Anterior cingulate cortex (tissue), 58 donors: Measurements from ENCODE around the gene CGREF1.
A peak's percentile ranks its signal among the peaks of the same experiment; 100 is the strongest.
"Not testable (repeated sequence)": the region's sequence is repeated elsewhere in the genome, so short reads cannot be mapped to it uniquely, and the experiment has no call there.

Experiments used
- DNase-seq, 58 donors: peaks; one replicate each; lab custom pipeline; 2025; lab: John Stamatoyannopoulos, UW

Gene CGREF1

DNA sequence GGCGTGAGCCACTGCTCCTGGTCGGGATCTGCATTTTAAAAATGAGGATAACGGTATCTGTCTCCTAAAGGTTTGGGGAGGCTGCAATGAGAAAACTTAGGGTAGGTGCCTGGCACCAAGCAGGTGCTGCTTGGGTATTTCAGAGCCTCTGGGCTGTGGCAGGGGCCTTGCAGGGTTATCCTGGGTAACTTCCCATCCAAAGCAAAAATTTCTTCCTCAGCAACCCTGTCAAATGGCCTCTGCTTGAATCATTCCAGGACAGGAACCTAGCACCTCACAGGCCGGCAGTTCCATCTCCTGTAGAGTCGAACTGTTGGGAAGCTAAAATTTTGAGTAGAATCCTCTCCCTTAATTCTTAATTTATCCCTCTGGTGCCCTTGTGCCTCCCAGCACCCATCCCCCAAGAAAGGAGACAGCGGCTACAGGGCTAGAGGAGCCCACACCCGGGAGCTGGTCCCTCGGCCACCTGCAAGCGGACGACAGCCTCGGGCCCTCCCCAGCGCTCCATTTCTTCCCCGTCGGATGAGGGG, 868 bp downstream of the CGREF1 start:
- peak in 3 of 58 donors; percentile 16 to 34 (median 18) for DNase-seq

DNA sequence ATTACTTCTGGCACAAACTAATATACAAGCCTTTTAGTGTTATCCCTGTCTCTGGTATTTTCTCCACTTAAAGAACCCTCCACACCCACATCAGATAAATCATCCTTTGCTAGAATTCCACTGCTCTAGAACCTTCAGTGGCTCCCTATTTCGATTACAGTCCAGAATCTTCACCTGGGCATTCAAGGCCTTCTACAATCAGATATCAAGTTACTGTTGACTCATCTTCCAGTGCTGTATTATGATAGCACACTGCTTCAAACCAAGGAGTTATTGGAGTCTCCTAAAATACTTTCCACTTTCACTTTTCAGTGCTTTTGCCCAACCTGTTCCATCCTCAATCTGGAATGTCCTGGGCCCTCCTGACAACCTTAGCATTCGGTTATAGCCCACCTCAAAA, 3.4 kb downstream of the CGREF1 start:
- no peak for DNase-seq

DNA sequence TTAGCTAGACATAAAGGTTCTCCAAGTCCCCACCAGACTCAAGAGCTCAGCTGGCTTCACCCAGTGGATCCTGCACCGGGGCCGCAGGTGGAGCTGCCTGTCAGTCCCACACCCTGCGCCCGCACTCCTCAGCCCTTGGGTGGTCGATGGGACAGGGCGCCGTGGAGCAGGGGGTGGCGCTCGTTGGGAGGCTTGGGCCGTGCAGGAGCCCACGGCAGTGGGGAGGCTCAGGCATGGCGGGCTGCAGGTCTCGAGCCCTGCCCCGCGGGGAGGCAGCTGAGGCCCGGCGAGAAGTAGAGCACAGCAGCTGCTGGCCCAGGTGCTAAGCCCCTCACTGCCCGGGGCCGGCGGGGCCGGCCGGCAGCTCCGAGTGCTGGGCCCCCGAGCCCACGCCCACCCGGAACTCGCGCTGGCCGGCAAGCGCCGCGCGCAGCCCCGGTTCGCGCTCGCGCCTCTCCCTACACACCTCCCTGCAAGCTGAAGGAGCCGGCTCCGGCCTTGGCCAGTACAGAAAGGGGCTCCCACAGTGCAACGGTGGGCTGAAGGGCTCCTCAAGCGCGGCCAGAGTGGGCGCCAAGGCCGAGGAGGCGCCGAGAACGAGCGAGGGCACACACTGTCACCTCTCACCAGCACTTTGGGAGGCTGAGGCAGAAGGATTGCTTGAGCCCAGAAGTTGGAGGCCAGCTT, 7.4 kb downstream of the CGREF1 start:
- DNase-seq = not testable (repeated sequence)

DNA sequence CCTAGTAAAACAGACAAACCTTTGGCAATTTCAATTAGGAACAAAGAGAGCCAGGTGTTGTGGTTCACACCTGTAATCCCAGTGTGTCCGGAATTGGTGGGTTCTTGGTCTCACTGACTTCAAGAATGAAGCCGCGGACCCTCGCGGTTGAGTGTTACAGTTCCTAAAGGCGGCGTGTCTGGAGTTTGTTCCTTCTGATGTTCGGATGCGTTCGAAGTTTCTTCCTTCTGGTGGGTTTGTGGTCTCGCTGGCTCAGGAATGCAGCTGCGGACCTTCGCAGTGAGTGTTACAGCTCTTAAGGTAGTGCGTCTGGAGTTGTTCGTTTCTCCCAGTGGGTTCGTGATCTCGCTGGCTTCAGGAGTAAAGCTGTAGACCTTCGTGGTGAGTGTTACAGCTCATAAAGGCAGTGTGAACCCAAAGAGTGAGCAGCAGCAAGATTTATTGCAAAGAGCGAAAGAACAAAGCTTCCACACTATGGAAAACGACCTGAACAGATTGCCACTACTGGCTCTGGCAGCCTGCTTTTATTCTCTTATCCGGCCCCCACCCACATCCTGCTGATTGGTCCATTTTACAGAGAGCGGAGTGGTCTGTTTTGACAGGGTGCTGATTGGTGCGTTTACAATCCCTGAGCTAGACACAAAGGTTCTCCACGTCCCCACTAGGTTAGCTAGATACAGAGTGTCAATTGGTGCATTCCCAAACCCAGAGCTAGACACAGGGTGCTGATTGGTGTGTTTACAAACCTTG, 8.2 kb downstream of the CGREF1 start:
- not testable (repeated sequence) for DNase-seq

DNA sequence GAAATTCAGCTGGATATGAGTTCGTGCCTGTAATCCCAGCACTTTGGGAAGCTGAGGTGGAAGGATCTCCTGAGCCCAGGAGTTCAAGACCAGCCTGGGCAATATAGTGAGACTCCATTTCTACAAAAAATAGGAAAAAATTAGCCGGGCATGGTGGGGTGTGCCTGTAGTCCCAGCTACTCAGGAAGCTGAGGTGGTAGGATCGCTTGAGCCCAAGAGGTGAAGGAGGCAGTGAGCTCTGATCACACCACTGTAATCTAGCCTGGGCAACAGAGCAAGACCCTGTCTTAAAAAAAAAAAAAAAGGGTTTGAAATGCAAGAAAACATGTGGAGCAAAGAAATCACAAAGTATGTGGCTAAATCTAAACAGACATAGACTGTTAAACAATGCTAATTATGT, 9.8 kb downstream of the CGREF1 start:
- DNase-seq = no peak

DNA sequence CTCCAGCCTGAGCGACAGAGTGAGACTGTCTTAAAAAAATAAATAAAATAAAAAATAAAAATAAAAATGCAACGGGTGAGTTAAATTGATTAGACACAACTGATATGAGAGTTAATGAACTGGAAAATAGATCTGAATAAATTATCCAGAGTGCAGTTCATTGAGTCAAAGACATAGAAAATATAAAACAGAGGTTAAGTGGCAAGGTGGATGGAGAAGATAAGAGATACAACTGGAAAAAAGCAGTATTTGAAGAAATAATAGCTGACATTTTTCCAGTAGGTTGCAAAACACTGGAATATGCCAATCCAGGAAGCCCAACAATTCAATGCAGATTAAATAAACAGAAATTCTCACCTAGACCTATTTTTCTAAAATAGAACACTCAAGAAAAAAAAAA, 10.7 kb downstream of the CGREF1 start:
- no peak for DNase-seq

DNA sequence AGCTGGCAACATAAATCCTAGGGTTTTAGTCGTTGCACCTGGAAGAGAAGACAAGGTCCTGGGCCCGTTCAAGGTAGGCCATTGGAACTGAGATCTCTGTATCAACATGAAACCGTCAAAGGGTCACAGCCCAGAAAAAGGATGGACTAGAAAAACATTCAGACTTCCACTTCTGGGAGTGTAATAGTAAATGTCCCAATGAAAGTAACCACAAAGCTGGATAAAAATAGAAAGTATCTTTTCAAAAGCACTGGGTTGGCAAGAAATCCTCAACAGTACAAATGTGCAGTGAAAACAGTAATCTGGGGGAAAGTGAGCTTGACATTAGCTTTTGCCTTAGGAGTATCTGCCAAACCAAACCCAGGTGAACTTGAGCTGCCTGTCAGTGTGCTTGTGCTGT, 12.9 kb downstream of the CGREF1 start:
- no peak for DNase-seq

DNA sequence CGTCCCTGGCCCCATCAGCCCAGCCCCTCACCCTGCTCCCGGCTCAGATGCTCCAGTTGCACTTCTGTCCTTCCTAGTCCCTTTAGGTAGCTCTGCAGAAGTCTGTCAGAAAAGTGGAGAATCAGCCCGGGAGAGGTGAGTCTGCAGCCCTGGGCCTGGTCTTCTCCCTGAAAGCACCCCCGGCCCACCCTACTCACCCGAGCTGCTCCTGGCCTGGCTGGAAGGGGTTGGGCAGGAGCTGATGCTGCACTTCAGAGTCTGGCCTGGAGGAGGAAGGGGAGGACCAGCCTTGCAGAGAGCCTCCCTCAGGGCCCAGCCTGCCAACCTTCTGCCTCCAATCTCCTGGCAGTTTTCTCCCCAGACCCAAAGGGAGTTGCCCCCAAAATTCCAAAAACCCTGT, 16.6 kb downstream of the CGREF1 start:
- DNase-seq = no peak

DNA sequence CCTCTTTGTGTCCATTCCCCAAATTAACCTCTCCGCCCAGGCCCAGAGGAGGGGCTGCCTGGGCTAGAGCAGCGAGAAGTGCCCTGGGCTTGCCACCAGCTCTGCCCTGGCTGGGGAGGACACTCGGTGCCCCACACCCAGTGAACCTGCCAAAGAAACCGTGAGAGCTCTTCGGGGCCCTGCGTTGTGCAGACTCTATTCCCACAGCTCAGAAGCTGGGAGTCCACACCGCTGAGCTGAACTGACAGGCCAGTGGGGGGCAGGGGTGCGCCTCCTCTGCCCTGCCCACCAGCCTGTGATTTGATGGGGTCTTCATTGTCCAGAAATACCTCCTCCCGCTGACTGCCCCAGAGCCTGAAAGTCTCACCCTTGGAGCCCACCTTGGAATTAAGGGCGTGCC, 18.9 kb downstream of the CGREF1 start:
- DNase-seq = no peak

DNA sequence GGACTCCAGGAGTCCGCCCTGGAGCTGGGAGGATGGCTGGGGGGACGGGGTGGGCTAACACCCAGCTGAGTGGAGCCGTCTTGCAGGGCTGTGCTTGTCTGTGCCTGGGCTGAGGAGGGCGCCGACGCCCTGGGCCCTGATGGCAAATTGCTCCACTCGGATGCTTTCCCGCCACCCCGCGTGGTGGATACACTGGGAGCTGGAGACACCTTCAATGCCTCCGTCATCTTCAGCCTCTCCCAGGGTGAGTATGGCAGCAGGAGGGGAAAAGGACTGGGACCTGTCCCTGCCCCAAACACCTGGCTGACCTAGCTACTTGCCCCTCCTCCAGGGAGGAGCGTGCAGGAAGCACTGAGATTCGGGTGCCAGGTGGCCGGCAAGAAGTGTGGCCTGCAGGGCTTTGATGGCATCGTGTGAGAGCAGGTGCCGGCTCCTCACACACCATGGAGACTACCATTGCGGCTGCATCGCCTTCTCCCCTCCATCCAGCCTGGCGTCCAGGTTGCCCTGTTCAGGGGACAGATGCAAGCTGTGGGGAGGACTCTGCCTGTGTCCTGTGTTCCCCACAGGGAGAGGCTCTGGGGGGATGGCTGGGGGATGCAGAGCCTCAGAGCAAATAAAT, 19.5 kb downstream of the CGREF1 start:
- DNase-seq = no peak

DNA sequence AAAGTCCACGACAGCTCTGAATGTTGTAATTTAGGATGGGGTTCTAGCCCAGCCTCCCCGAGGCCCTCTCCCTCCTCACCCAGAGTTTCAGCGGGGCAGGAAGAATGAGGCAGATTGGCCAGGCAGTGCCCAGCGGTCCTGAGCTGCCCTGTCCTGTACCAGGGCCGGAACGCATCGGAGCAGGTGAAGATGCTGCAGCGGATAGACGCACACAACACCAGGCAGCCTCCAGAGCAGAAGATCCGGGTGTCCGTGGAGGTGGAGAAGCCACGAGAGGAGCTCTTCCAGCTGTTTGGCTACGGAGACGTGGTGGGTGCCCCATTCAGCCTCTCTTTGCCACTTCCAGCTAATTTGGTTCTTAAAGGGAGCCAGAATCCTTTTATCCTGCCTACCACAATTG, 21.6 kb downstream of the CGREF1 start:
- no peak for DNase-seq

DNA sequence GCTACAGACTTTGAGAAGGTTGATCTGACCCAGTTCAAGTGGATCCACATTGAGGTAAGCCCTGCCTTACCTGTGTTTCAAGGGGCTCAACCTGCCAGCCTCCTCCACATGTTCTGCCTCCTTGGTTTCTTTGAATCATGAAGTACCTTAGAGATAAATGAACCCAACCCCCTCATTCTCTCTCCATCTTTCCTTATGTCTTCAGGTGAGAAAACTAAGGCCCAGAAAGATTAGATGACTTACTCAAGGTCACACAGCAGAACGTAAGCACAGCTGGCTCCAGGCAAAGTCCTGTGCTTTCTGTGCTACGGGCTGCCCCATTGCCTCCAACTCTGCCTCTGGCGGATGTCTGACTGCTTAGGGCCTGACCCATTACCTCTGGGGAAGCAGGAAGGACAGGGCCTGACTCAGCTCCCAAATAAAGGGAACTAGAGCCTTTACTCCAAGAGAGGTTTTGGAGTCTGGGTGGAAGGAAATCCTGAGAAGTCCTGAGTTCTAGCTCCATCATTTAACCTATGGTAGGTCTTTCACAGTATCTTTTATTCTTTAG, 22.1 kb downstream of the CGREF1 start:
- DNase-seq = no peak

DNA sequence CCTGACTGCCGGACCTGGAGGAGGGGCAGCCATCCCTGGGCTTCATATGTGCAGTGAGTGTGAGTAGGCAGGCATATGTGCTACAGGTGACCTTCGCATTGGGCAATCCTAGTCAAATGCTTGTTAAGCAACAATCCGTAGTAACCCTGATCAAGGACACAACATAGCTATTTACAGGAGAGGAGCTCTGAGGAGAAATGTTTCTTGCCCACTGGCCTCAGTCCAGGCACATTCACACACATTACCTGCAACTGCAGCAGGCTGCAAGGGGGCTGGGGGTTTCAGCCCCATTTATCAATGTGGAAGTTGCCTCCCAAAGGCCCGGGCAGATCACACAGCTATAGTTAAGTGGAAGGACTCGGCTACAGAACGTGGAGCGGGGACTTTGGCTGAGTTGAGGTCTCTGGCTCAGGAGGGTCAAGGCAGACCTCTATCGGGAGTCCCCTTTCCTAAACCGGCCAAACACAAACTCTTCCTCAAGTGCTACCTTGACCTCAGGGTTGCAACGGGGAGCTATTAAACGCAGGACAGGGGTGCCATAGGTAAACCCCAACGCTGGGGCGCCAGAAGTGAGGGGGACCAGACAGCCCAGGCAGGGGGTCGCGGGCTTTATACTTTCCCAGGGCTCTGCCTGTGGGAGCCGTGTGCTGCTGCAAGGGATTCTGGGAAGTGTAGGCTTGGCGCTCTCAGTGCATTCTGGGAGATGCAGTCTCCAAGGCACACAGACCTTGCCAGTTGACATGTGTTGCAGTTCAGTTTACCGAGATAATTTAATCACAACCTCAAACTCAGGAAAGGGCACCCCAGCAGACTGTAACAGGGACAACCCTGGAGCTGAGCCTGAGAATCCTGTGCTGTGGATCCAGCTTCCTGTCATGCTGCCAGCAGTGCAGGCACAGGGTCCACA, 22.9 kb downstream of the CGREF1 start:
- peak in 55 of 58 donors; percentile 4 to 86 (median 51) for DNase-seq

DNA sequence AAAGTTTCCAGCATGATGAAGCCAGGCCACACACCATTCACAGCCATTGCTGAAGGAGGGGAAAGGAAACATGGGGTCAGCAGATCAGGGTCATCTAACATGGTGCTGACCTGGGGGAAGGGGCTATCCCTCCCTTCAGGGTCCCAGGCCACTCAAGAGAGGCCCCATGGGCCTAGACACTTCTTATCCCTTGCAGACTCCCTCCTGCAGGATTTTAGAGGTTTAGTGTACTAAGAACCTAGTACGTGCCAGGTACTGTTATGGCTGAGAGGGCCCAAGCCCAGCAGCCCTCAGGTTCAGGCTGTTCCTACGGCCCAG, 23.5 kb downstream of the CGREF1 start:
- no peak for DNase-seq

DNA sequence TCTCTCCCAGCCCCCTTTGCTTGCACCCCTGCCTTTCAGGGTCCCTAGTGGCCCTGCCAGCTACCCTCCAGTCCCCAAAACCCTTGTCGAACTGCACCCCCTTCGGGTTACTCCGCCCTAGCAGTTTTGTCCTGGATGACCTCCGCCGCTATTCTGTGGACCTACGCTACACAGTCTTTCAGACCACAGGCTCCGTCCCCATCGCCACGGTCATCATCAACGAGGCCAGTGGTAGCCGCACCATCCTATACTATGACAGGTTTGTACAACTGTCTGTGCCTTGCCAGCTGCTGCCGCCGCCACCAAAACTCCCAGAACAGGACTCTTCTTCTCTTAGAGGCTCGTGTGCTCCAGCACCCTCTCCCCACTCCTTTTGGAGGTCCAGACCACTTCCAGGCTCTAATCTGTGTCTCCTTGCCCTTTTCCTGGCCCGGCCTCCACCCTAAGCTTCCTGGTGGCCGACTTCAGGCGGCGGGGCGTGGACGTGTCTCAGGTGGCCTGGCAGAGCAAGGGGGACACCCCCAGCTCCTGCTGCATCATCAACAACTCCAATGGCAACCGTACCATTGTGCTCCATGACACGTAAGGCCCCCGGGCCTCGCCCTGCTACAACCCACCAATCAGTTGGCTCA, 24.5 kb downstream of the CGREF1 start:
- no peak for DNase-seq

DNA sequence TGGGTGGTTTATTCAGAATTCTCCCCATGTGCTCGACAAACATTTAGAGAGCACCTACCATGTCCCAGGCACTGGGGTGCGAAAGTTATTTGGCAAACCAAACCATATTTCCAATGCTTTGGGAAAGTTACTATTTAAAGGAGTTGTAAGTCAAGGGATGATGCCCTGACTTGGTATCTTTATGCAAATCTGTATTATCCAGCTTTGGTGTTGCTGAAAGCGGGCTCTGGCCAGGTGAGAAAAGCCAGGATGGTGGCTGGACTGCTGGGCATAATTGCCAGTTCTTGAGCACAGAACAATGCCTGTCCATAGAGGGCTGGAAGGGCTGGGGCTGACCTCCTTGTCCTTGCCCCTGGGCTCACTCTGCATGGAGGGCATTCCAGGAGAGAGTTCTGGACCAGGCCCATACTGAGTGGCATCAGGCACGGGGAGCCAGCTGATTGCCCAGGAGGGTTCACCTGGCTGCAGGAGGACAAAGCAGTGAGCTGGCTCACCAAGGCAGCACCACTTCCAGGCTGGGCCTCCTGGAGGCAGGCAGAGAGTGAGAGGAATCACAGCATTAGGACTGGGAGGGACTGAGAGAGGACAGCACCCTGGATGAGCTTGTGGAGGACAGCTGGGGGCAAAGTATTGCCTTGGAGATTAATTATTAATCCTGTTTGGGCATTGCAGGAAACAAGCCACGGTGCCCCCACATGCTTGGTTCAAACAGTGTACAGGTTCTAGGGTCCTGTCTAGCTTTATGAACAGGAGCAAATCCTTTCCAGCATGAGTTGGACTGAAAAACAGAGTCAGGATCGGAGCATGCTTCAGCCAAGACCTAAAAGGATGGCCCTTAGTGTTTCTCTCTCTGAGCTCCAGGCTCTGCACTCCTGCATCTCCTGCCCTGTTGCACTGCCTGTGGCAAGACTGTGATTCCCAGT, 25.2 kb downstream of the CGREF1 start:
- DNase-seq = no peak

DNA sequence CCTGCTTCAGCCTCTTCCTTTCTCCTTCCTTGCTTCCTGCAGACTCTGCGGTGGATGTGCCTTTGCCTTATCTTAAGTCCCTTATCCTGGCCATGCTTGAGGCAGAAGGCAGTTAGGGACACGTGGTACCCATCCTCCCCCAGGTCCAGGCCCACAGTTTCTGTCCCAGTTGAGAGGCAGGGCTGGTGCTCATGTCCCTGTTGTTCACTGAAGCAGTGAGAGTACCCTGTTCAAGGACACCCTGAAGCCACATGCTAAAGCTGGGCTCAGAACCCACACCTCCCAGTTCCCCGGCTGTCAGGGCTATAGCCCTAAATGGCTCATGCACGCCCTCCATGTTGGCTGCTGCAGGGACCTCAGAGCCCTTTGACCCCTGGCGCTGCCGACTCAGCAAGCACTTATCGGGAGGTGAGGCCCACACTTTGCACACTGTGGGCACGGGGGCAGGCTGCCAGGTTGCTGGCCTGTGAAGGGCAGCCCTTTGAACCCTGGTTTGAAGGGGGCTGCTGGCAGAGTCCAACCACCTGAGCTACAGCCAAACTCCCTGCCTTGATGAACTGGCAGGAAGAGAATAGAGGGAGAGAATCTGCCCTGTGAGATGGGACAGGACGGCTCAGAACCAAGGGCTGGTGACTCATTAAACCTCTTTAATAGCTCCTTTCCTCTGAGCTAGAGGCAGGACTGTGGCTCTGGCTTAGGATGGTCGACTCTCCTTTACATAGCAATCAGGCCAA, 26.1 kb downstream of the CGREF1 start:
- no peak for DNase-seq
